Measurements from ENCODE around the gene RMDN2. TPM values are rescaled to one million over a fixed set of nuclear protein-coding genes. Genes with fewer than 3 reads are reported as not detected.

Gene RMDN2
- total RNA-seq: 23.2 and 26.3 TPM in 2 replicates
- 13.1 TPM for polyA plus RNA-seq (2012)

GRCh38 chr2:37925063-37925897, at the start of gene RMDN2:
Gene RMDN2 (plus strand): TSS chr2:37925287. CDS start chr2:37929278, 3,991 bp downstream.
- peak; percentile 96 for DNase-seq (ENCODE audit: low read depth)

- DNase-seq (ENCODE audit: low read depth): no peak
Measured at GRCh38 chr2:37875403-37875906, 49.6 kb upstream of the RMDN2 start.

GRCh38 chr2:37876227-37876626, 48.9 kb upstream of the RMDN2 start:
- no peak for DNase-seq (ENCODE audit: low read depth)

GRCh38 chr2:37877457-37878315, 47.4 kb upstream of the RMDN2 start:
- peak; percentile 79 for DNase-seq (ENCODE audit: low read depth)

- DNase-seq (ENCODE audit: low read depth): no peak
Measured at GRCh38 chr2:37878536-37878935, 46.6 kb upstream of the RMDN2 start.

- DNase-seq (ENCODE audit: low read depth): no peak
Measured at GRCh38 chr2:37880551-37880950, 44.5 kb upstream of the RMDN2 start.

- DNase-seq (ENCODE audit: low read depth): no peak
Measured at GRCh38 chr2:37881397-37881796, 43.7 kb upstream of the RMDN2 start.

GRCh38 chr2:37882036-37882435, 43.1 kb upstream of the RMDN2 start:
- DNase-seq (ENCODE audit: low read depth): no peak

GRCh38 chr2:37883518-37883917, 41.6 kb upstream of the RMDN2 start:
- no peak for DNase-seq (ENCODE audit: low read depth)

GRCh38 chr2:37885329-37885993, 39.6 kb upstream of the RMDN2 start:
- no peak for DNase-seq (ENCODE audit: low read depth)

- DNase-seq (ENCODE audit: low read depth): peak; percentile 88
Measured at GRCh38 chr2:37886745-37887144, 38.3 kb upstream of the RMDN2 start.

GRCh38 chr2:37887286-37887685, 37.8 kb upstream of the RMDN2 start:
- peak; percentile 69 for DNase-seq (ENCODE audit: low read depth)

GRCh38 chr2:37890893-37891495, 34.1 kb upstream of the RMDN2 start:
- DNase-seq (ENCODE audit: low read depth): peak; percentile 80

- DNase-seq (ENCODE audit: low read depth): no peak
Measured at GRCh38 chr2:37891846-37892435, 33.1 kb upstream of the RMDN2 start.

- DNase-seq (ENCODE audit: low read depth): peak; percentile 38
Measured at GRCh38 chr2:37892436-37893114, 32.5 kb upstream of the RMDN2 start.

- no peak for DNase-seq (ENCODE audit: low read depth)
Measured at GRCh38 chr2:37893327-37893726, 31.8 kb upstream of the RMDN2 start.

GRCh38 chr2:37894047-37894446, 31.0 kb upstream of the RMDN2 start:
- no peak for DNase-seq (ENCODE audit: low read depth)

- peak; percentile 71 for DNase-seq (ENCODE audit: low read depth)
Measured at GRCh38 chr2:37894601-37895000, 30.5 kb upstream of the RMDN2 start.

- no peak for DNase-seq (ENCODE audit: low read depth)
Measured at GRCh38 chr2:37895140-37895539, 29.9 kb upstream of the RMDN2 start.

- no peak for DNase-seq (ENCODE audit: low read depth)
Measured at GRCh38 chr2:37896319-37896718, 28.8 kb upstream of the RMDN2 start.
